Vagina (tissue), 2 donors: Measurements from ENCODE around the gene ASS1.

Experiments
- POLR2A ChIP-seq, 2 donors: fragments of 450-650 bp; IDR thresholded peaks; one replicate each; pipeline ENCODE4 v1.6.1; 2017; ENCODE audit warnings: antibody characterized with exemption in 2 of 2, mild to moderate bottlenecking in 2 of 2, moderate library complexity in 2 of 2
- TF ChIP-seq, protein P1 (sequence below), 3 experiments: fragments of 450-650 bp in 2 of 3; fragments of 200-600 bp in 1 of 3; sonication (generic) in 1 of 3; IDR thresholded peaks; one replicate each; pipeline ENCODE4 v1.5.1; 2017 to 2019; ENCODE audit warnings: antibody characterized with exemption in 3 of 3, mild to moderate bottlenecking in 2 of 3, moderate library complexity in 2 of 3

DNA sequence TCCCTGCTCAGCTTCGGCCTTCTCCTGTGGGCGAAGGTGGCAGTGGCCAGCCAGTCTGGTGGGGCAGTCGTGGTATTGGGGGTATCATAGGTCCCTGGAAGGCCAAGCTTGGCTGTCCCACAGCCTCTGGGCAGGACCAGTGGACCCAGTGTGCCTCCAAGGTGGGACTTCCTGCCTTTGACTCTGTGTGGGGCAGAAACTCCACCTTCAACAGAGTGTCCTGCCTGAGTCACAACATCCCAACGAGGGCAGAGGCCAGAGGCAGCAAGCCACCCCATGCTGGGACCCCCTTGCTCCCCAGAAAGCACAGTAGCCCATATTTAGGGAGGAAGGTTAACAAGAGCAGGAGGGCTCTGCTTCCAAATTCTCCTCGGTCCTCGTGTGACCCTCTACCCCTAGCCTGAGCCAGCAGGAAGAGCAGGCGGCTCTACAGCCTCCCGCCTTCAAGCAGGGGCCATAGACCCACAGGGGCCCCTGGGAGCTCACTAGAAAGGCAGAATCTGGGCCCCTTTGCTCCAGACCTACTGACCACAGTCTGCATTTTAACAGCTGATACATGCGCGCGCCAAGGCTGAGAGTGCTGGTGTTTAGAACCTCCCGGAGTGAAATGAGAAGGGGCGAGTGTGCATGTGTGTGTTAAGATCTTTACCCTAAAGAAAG lies 83.0 kb downstream of the ASS1 start:
- TF ChIP-seq, protein P1, sequence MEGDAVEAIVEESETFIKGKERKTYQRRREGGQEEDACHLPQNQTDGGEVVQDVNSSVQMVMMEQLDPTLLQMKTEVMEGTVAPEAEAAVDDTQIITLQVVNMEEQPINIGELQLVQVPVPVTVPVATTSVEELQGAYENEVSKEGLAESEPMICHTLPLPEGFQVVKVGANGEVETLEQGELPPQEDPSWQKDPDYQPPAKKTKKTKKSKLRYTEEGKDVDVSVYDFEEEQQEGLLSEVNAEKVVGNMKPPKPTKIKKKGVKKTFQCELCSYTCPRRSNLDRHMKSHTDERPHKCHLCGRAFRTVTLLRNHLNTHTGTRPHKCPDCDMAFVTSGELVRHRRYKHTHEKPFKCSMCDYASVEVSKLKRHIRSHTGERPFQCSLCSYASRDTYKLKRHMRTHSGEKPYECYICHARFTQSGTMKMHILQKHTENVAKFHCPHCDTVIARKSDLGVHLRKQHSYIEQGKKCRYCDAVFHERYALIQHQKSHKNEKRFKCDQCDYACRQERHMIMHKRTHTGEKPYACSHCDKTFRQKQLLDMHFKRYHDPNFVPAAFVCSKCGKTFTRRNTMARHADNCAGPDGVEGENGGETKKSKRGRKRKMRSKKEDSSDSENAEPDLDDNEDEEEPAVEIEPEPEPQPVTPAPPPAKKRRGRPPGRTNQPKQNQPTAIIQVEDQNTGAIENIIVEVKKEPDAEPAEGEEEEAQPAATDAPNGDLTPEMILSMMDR (IDR thresholded peaks at IDR 0.05), result no peak
- no peak for TF ChIP-seq POLR2A (IDR thresholded peaks at IDR 0.05)
